Measurements from ENCODE around the gene PALLD.

GRCh38 chr4:168743131-168743530 is 246.3 kb downstream of the PALLD start:
- TF ChIP-seq TAF1 (IDR thresholded peaks at IDR 0.05; ENCODE audit: low read depth) (no peak), RAD21 (conservative IDR thresholded peaks at IDR 0.05) (no peak), POLR2AphosphoS5 (IDR thresholded peaks at IDR 0.05) (no peak)
- TF ChIP-seq, protein P1, sequence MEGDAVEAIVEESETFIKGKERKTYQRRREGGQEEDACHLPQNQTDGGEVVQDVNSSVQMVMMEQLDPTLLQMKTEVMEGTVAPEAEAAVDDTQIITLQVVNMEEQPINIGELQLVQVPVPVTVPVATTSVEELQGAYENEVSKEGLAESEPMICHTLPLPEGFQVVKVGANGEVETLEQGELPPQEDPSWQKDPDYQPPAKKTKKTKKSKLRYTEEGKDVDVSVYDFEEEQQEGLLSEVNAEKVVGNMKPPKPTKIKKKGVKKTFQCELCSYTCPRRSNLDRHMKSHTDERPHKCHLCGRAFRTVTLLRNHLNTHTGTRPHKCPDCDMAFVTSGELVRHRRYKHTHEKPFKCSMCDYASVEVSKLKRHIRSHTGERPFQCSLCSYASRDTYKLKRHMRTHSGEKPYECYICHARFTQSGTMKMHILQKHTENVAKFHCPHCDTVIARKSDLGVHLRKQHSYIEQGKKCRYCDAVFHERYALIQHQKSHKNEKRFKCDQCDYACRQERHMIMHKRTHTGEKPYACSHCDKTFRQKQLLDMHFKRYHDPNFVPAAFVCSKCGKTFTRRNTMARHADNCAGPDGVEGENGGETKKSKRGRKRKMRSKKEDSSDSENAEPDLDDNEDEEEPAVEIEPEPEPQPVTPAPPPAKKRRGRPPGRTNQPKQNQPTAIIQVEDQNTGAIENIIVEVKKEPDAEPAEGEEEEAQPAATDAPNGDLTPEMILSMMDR (IDR thresholded peaks at IDR 0.05; ENCODE audit: poor library complexity, severe bottlenecking), result no peak
- TF ChIP-seq, protein P2, sequence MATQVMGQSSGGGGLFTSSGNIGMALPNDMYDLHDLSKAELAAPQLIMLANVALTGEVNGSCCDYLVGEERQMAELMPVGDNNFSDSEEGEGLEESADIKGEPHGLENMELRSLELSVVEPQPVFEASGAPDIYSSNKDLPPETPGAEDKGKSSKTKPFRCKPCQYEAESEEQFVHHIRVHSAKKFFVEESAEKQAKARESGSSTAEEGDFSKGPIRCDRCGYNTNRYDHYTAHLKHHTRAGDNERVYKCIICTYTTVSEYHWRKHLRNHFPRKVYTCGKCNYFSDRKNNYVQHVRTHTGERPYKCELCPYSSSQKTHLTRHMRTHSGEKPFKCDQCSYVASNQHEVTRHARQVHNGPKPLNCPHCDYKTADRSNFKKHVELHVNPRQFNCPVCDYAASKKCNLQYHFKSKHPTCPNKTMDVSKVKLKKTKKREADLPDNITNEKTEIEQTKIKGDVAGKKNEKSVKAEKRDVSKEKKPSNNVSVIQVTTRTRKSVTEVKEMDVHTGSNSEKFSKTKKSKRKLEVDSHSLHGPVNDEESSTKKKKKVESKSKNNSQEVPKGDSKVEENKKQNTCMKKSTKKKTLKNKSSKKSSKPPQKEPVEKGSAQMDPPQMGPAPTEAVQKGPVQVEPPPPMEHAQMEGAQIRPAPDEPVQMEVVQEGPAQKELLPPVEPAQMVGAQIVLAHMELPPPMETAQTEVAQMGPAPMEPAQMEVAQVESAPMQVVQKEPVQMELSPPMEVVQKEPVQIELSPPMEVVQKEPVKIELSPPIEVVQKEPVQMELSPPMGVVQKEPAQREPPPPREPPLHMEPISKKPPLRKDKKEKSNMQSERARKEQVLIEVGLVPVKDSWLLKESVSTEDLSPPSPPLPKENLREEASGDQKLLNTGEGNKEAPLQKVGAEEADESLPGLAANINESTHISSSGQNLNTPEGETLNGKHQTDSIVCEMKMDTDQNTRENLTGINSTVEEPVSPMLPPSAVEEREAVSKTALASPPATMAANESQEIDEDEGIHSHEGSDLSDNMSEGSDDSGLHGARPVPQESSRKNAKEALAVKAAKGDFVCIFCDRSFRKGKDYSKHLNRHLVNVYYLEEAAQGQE (IDR thresholded peaks at IDR 0.05; ENCODE audit: borderline replicate concordance), result no peak
